H1 (cell line): ENCODE data around the gene DGAT2L6. TPM values are rescaled to one million over a fixed set of nuclear protein-coding genes. Genes with fewer than 3 reads are reported as not detected.

Experiments used
- CHD2 ChIP-seq: IDR thresholded peaks from 2 replicates; pipeline ENCODE4 v1.6.1; 2012; ENCODE audit warnings: low read length, improper control_type of control experiment
- KDM1A ChIP-seq: fragments of 200-600, 300-600 bp; sonication (generic); IDR thresholded peaks from 2 replicates; pipeline ENCODE4 v1.7.1; 2016; ENCODE audit warnings: mild to moderate bottlenecking, low read length, borderline replicate concordance
- NRF1 ChIP-seq: IDR thresholded peaks from 2 replicates; pipeline ENCODE4 v1.6.1; 2011; ENCODE audit warnings: mild to moderate bottlenecking, low read depth, low read length, improper control_type of control experiment
- polyA plus RNA-seq, 7 experiments: library from polyadenylated mRNA; depleted of rRNA in 3 of 7; stranded (reverse) in 5 of 7; unstranded in 2 of 7; fragments of >200 nt in 5 of 7; fragments of 200-250 nt in 2 of 7; gene quantifications; 1 replicate in 5 of 7; 2 replicates in 1 of 7; 4 replicates in 1 of 7; pipeline versions ENCODE4 v1.2.1 to v1.2.3, GENCODE V29; 2011 to 2013; ENCODE audit warnings: missing spikeins in 2 of 7, mixed read lengths in 2 of 7
- total RNA-seq: library from RNA; stranded (reverse); fragmentation: NEBNext Ultra II Directional; extraction: Animal tissue kit (Norgen Biotek cat#: 25700); gene quantifications from 2 replicates; pipeline ENCODE4 v1.2.1, GENCODE V29; 2021
- TF ChIP-seq, protein P1 (sequence below): fragments of 300-600 bp; sonication (generic); IDR thresholded peaks from 2 replicates; pipeline ENCODE4 v1.7.1; 2012; ENCODE audit warnings: low read length, moderate library complexity, mild to moderate bottlenecking, inconsistent platforms; ENCODE audit not compliant: insufficient replicate concordance

The DGAT2L6 gene
- total and polyA plus RNA-seq, 2 of the 8 experiments (the other 6 are each of a cell fraction or from before 2014, with no cell fraction given) = not detected

DNA sequence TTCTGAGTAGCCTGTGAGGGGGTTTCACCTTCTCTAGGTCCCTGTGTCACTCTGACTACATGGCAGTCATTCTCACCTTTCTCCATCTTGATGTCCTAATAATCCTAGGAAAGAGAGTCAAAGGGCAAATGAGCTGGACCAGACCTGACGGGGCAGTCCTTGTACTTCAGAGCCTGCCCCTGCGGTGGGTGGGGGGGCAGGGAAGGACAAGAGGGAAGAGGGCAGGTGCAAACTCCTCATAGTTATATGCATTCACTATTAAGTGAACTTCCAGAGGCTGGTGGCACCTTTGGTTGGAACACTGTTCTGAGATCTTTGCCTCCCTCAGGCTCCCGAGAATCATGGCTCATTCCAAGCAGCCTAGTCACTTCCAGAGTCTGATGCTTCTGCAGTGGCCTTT, 57.1 kb downstream of the DGAT2L6 start, which contains the start of gene AWAT1 (continued):
- TF ChIP-seq, protein P1, sequence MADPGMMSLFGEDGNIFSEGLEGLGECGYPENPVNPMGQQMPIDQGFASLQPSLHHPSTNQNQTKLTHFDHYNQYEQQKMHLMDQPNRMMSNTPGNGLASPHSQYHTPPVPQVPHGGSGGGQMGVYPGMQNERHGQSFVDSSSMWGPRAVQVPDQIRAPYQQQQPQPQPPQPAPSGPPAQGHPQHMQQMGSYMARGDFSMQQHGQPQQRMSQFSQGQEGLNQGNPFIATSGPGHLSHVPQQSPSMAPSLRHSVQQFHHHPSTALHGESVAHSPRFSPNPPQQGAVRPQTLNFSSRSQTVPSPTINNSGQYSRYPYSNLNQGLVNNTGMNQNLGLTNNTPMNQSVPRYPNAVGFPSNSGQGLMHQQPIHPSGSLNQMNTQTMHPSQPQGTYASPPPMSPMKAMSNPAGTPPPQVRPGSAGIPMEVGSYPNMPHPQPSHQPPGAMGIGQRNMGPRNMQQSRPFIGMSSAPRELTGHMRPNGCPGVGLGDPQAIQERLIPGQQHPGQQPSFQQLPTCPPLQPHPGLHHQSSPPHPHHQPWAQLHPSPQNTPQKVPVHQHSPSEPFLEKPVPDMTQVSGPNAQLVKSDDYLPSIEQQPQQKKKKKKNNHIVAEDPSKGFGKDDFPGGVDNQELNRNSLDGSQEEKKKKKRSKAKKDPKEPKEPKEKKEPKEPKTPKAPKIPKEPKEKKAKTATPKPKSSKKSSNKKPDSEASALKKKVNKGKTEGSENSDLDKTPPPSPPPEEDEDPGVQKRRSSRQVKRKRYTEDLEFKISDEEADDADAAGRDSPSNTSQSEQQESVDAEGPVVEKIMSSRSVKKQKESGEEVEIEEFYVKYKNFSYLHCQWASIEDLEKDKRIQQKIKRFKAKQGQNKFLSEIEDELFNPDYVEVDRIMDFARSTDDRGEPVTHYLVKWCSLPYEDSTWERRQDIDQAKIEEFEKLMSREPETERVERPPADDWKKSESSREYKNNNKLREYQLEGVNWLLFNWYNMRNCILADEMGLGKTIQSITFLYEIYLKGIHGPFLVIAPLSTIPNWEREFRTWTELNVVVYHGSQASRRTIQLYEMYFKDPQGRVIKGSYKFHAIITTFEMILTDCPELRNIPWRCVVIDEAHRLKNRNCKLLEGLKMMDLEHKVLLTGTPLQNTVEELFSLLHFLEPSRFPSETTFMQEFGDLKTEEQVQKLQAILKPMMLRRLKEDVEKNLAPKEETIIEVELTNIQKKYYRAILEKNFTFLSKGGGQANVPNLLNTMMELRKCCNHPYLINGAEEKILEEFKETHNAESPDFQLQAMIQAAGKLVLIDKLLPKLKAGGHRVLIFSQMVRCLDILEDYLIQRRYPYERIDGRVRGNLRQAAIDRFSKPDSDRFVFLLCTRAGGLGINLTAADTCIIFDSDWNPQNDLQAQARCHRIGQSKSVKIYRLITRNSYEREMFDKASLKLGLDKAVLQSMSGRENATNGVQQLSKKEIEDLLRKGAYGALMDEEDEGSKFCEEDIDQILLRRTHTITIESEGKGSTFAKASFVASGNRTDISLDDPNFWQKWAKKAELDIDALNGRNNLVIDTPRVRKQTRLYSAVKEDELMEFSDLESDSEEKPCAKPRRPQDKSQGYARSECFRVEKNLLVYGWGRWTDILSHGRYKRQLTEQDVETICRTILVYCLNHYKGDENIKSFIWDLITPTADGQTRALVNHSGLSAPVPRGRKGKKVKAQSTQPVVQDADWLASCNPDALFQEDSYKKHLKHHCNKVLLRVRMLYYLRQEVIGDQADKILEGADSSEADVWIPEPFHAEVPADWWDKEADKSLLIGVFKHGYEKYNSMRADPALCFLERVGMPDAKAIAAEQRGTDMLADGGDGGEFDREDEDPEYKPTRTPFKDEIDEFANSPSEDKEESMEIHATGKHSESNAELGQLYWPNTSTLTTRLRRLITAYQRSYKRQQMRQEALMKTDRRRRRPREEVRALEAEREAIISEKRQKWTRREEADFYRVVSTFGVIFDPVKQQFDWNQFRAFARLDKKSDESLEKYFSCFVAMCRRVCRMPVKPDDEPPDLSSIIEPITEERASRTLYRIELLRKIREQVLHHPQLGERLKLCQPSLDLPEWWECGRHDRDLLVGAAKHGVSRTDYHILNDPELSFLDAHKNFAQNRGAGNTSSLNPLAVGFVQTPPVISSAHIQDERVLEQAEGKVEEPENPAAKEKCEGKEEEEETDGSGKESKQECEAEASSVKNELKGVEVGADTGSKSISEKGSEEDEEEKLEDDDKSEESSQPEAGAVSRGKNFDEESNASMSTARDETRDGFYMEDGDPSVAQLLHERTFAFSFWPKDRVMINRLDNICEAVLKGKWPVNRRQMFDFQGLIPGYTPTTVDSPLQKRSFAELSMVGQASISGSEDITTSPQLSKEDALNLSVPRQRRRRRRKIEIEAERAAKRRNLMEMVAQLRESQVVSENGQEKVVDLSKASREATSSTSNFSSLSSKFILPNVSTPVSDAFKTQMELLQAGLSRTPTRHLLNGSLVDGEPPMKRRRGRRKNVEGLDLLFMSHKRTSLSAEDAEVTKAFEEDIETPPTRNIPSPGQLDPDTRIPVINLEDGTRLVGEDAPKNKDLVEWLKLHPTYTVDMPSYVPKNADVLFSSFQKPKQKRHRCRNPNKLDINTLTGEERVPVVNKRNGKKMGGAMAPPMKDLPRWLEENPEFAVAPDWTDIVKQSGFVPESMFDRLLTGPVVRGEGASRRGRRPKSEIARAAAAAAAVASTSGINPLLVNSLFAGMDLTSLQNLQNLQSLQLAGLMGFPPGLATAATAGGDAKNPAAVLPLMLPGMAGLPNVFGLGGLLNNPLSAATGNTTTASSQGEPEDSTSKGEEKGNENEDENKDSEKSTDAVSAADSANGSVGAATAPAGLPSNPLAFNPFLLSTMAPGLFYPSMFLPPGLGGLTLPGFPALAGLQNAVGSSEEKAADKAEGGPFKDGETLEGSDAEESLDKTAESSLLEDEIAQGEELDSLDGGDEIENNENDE = no peak
- no peak for TF ChIP-seq NRF1
- TF ChIP-seq CHD2 = no peak
- no peak for TF ChIP-seq KDM1A
